Measurements from ENCODE around the gene EMC10.

The EMC10 gene

GRCh38 chr19:50494186-50495019, 18.1 kb downstream of the EMC10 start:
- H3K27me3 Mint-ChIP-seq, result no peaks in the 10 kb centered on the region
- no peak overlapping the region for H3K27ac Mint-ChIP-seq
- H3K9me3 Mint-ChIP-seq (ENCODE audit: low read depth), result no peaks in the 10 kb centered on the region
- no peak overlapping the region for H3K4me3 Mint-ChIP-seq
- peaks cover 22% of the 10 kb centered on the region for H3K4me1 Mint-ChIP-seq (ENCODE audit: low read depth)
- no peaks in the 10 kb centered on the region for H3K36me3 Mint-ChIP-seq

- Mint-ChIP-seq H3K27me3 (no peaks in the 10 kb centered on the region), H3K4me1 (ENCODE audit: low read depth) (peaks cover 22% of the 10 kb centered on the region), H3K27ac (no peak overlapping the region), H3K4me3 (no peak overlapping the region), H3K9me3 (ENCODE audit: low read depth) (no peaks in the 10 kb centered on the region), H3K36me3 (no peaks in the 10 kb centered on the region)
Observed at GRCh38 chr19:50495020-50495531, 18.8 kb downstream of the EMC10 start.

- Mint-ChIP-seq H3K27me3 (no peaks in the 10 kb centered on the region), H3K4me1 (ENCODE audit: low read depth) (peaks cover 11% of the 10 kb centered on the region), H3K4me3 (no peak overlapping the region), H3K36me3 (no peaks in the 10 kb centered on the region), H3K27ac (no peak overlapping the region), H3K9me3 (ENCODE audit: low read depth) (no peaks in the 10 kb centered on the region)
Observed at GRCh38 chr19:50496189-50497021, 20.1 kb downstream of the EMC10 start.

GRCh38 chr19:50497022-50497405, 20.7 kb downstream of the EMC10 start:
- Mint-ChIP-seq H3K9me3 (ENCODE audit: low read depth) (no peaks in the 10 kb centered on the region), H3K4me3 (no peak overlapping the region), H3K27ac (no peak overlapping the region), H3K4me1 (ENCODE audit: low read depth) (peaks cover 5% of the 10 kb centered on the region), H3K27me3 (no peaks in the 10 kb centered on the region), H3K36me3 (no peaks in the 10 kb centered on the region)

GRCh38 chr19:50498219-50499056, 22.1 kb downstream of the EMC10 start:
- no peak overlapping the region for H3K4me3 Mint-ChIP-seq
- no peaks in the 10 kb centered on the region for H3K4me1 Mint-ChIP-seq (ENCODE audit: low read depth)
- no peaks in the 10 kb centered on the region for H3K36me3 Mint-ChIP-seq
- no peaks in the 10 kb centered on the region for H3K27me3 Mint-ChIP-seq
- no peak overlapping the region for H3K27ac Mint-ChIP-seq
- no peaks in the 10 kb centered on the region for H3K9me3 Mint-ChIP-seq (ENCODE audit: low read depth)

GRCh38 chr19:50500060-50500752, 23.9 kb downstream of the EMC10 start:
- Mint-ChIP-seq H3K4me1 (ENCODE audit: low read depth) (no peaks in the 10 kb centered on the region), H3K4me3 (no peak overlapping the region), H3K27me3 (no peaks in the 10 kb centered on the region), H3K36me3 (no peaks in the 10 kb centered on the region), H3K27ac (no peak overlapping the region), H3K9me3 (ENCODE audit: low read depth) (no peaks in the 10 kb centered on the region)

GRCh38 chr19:50500753-50501151, 24.4 kb downstream of the EMC10 start:
- no peaks in the 10 kb centered on the region for H3K36me3 Mint-ChIP-seq
- no peaks in the 10 kb centered on the region for H3K27me3 Mint-ChIP-seq
- no peak overlapping the region for H3K4me3 Mint-ChIP-seq
- H3K27ac Mint-ChIP-seq, result no peak overlapping the region
- no peaks in the 10 kb centered on the region for H3K4me1 Mint-ChIP-seq (ENCODE audit: low read depth)
- no peaks in the 10 kb centered on the region for H3K9me3 Mint-ChIP-seq (ENCODE audit: low read depth)

- no peaks in the 10 kb centered on the region for H3K4me1 Mint-ChIP-seq (ENCODE audit: low read depth)
- H3K27ac Mint-ChIP-seq, result no peak overlapping the region
- no peak overlapping the region for H3K4me3 Mint-ChIP-seq
- H3K27me3 Mint-ChIP-seq, result no peaks in the 10 kb centered on the region
- no peaks in the 10 kb centered on the region for H3K36me3 Mint-ChIP-seq
- H3K9me3 Mint-ChIP-seq (ENCODE audit: low read depth), result no peaks in the 10 kb centered on the region
Observed at GRCh38 chr19:50501186-50501567, 24.9 kb downstream of the EMC10 start.

- H3K27ac Mint-ChIP-seq, result no peak overlapping the region
Observed at GRCh38 chr19:50501568-50502475, 25.5 kb downstream of the EMC10 start.

GRCh38 chr19:50505856-50506611, 29.7 kb downstream of the EMC10 start:
- no peak overlapping the region for H3K4me3 Mint-ChIP-seq
- no peak overlapping the region for H3K27ac Mint-ChIP-seq
- no peaks in the 10 kb centered on the region for H3K27me3 Mint-ChIP-seq
- H3K36me3 Mint-ChIP-seq, result no peaks in the 10 kb centered on the region
- H3K9me3 Mint-ChIP-seq (ENCODE audit: low read depth), result no peaks in the 10 kb centered on the region
- peaks cover 8% of the 10 kb centered on the region for H3K4me1 Mint-ChIP-seq (ENCODE audit: low read depth)

More at GRCh38 chr19:50501568-50502475, 25.5 kb downstream of the EMC10 start:
- no peaks in the 10 kb centered on the region for H3K4me1 Mint-ChIP-seq (ENCODE audit: low read depth)
- no peaks in the 10 kb centered on the region for H3K27me3 Mint-ChIP-seq
- no peak overlapping the region for H3K4me3 Mint-ChIP-seq
- H3K9me3 Mint-ChIP-seq (ENCODE audit: low read depth), result no peaks in the 10 kb centered on the region
- H3K36me3 Mint-ChIP-seq, result no peaks in the 10 kb centered on the region

GRCh38 chr19:50506700-50507099, 30.4 kb downstream of the EMC10 start:
- Mint-ChIP-seq H3K9me3 (ENCODE audit: low read depth) (no peaks in the 10 kb centered on the region), H3K27ac (no peak overlapping the region), H3K36me3 (no peaks in the 10 kb centered on the region), H3K4me1 (ENCODE audit: low read depth) (peaks cover 11% of the 10 kb centered on the region), H3K4me3 (no peak overlapping the region), H3K27me3 (no peaks in the 10 kb centered on the region)

GRCh38 chr19:50507376-50507775, 31.1 kb downstream of the EMC10 start:
- Mint-ChIP-seq H3K9me3 (ENCODE audit: low read depth) (no peaks in the 10 kb centered on the region), H3K4me3 (no peak overlapping the region), H3K36me3 (no peaks in the 10 kb centered on the region), H3K27ac (no peak overlapping the region), H3K27me3 (no peaks in the 10 kb centered on the region), H3K4me1 (ENCODE audit: low read depth) (peaks cover 13% of the 10 kb centered on the region)

- Mint-ChIP-seq H3K9me3 (ENCODE audit: low read depth) (no peaks in the 10 kb centered on the region), H3K36me3 (no peaks in the 10 kb centered on the region), H3K4me1 (ENCODE audit: low read depth) (peaks cover 13% of the 10 kb centered on the region), H3K27ac (peak overlapping the region; percentile 58), H3K27me3 (no peaks in the 10 kb centered on the region), H3K4me3 (peak overlapping the region; percentile 53)
Observed at GRCh38 chr19:50508843-50509190, 32.5 kb downstream of the EMC10 start.
